ENCODE data around the gene UAP1.

GRCh38 chr1:162644986-162645314, 83.4 kb downstream of the UAP1 start:
- TF ChIP-seq TAF1 (IDR thresholded peaks at IDR 0.05; ENCODE audit: borderline replicate concordance, insufficient read depth, low read length), result no peak
- TF ChIP-seq SIN3A (IDR thresholded peaks at IDR 0.05; ENCODE audit: borderline replicate concordance, insufficient read depth, low read length), result no peak
- no peak for TF ChIP-seq POLR2AphosphoS5 (IDR thresholded peaks at IDR 0.05; ENCODE audit: low read depth, low read length)
- TF ChIP-seq REST (IDR thresholded peaks at IDR 0.05; ENCODE audit: insufficient read depth in 1 of 2, low read depth in 2 of 2, low read length in 2 of 2), result no peak
